ENCODE data around the gene NFKB2. TPM values are rescaled to one million over a fixed set of nuclear protein-coding genes. Genes with fewer than 3 reads are reported as not detected.

The NFKB2 gene
- polyA plus RNA-seq, 1 donor from 2014 or later, result 0.30 TPM

DNA sequence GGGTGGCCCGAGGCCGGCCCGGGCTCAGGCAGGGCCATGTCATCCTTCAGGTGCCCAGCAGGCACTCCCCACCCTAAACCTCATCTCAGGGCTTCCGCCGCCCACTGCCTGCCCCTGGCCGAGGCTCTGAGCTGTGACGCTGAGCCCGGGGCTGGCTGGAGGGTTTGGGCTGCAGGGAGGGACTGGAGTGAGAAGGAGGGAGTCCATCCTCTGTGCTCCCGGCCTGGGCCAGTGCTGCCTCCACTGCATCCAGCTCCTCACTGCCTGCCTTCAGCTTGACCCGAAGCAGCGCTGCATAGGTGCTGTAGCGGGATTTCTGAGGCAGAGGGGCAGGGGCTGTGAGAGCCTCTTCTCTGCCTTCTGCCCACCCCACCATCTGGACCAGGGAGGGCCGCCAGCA lies 7.6 kb downstream of the NFKB2 start:
- Histone ChIP-seq H3K4me2 (ENCODE audit: low read length) (no peak overlapping the region), H3K9me2 (ENCODE audit: insufficient read depth, low read length) (no peaks in the 10 kb centered on the region), H3K4me3 (ENCODE audit: low read length) (no peak overlapping the region), H3K9ac (ENCODE audit: low read length) (no peak overlapping the region), H2AFZ (ENCODE audit: low read depth, low read length) (no peak overlapping the region), H3K27me3 (ENCODE audit: insufficient read depth, low read depth, low read length) (peaks cover 4% of the 10 kb centered on the region), H3F3A (ENCODE audit: insufficient read depth, low read length, poor library complexity, severe bottlenecking) (no peaks in the 10 kb centered on the region), H3K27ac (ENCODE audit: low read length) (no peak overlapping the region), H4K20me1 (ENCODE audit: insufficient read depth) (no peaks in the 10 kb centered on the region), H3K79me2 (replicated peaks; ENCODE audit: insufficient read depth, low read length) (no peaks in the 10 kb centered on the region), H3K9me3 (ENCODE audit: low read length) (no peaks in the 10 kb centered on the region), H3K36me3 (ENCODE audit: insufficient read depth, low read length) (no peaks in the 10 kb centered on the region)
- TF ChIP-seq TAF1 (IDR thresholded peaks at IDR 0.05; ENCODE audit: low read depth) (no peak), RAD21 (conservative IDR thresholded peaks at IDR 0.05) (no peak), SMC3 (conservative IDR thresholded peaks at IDR 0.05; ENCODE audit: poor library complexity) (no peak), POLR2AphosphoS5 (IDR thresholded peaks at IDR 0.05) (no peak)
- TF ChIP-seq, protein P1, sequence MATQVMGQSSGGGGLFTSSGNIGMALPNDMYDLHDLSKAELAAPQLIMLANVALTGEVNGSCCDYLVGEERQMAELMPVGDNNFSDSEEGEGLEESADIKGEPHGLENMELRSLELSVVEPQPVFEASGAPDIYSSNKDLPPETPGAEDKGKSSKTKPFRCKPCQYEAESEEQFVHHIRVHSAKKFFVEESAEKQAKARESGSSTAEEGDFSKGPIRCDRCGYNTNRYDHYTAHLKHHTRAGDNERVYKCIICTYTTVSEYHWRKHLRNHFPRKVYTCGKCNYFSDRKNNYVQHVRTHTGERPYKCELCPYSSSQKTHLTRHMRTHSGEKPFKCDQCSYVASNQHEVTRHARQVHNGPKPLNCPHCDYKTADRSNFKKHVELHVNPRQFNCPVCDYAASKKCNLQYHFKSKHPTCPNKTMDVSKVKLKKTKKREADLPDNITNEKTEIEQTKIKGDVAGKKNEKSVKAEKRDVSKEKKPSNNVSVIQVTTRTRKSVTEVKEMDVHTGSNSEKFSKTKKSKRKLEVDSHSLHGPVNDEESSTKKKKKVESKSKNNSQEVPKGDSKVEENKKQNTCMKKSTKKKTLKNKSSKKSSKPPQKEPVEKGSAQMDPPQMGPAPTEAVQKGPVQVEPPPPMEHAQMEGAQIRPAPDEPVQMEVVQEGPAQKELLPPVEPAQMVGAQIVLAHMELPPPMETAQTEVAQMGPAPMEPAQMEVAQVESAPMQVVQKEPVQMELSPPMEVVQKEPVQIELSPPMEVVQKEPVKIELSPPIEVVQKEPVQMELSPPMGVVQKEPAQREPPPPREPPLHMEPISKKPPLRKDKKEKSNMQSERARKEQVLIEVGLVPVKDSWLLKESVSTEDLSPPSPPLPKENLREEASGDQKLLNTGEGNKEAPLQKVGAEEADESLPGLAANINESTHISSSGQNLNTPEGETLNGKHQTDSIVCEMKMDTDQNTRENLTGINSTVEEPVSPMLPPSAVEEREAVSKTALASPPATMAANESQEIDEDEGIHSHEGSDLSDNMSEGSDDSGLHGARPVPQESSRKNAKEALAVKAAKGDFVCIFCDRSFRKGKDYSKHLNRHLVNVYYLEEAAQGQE (IDR thresholded peaks at IDR 0.05; ENCODE audit: borderline replicate concordance), result no peak

DNA sequence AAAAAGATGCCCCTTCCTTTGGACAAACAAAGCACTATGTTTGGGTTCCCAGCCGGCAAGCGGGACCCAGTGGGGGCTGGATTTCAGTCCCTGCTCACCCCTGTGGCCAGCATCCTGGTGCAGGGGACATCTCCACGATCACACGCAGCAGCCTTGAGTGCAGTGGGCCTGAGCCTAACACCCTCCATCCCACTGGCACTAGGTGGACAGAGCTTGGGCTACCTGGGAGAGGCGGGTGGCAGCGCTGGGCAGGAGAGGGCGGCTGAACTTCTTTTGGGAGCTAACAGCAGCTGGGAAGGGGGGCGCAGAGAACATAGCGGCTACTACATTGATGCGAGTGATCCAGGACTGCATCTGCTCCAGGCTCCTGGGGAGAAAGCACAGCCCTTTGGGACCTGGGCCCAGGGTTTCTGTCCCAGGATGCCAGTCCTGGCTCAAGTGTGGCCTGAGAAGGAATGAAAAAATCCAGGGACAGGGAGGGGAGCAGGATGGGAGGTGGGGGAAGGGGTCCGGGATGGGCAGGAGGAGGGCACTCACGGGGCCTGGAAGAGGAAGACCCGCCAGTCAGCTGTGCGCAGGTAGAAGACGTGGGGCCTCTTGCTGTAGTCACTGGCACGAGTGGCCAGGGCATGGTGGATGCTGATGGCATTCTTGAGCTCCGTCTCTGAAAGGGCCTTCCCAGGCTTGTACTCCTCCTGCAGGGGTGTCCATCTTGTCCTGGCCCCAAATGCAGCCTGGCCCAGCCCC lies 9.0 kb downstream of the NFKB2 start:
- Histone ChIP-seq H3K4me2 (ENCODE audit: low read length) (no peak overlapping the region), H3K9me2 (ENCODE audit: insufficient read depth, low read length) (no peaks in the 10 kb centered on the region), H3F3A (ENCODE audit: insufficient read depth, low read length, poor library complexity, severe bottlenecking) (no peaks in the 10 kb centered on the region), H2AFZ (ENCODE audit: low read depth, low read length) (no peak overlapping the region), H3K9me3 (ENCODE audit: low read length) (no peaks in the 10 kb centered on the region), H3K27me3 (ENCODE audit: insufficient read depth, low read depth, low read length) (peaks cover 7% of the 10 kb centered on the region), H3K27ac (ENCODE audit: low read length) (no peak overlapping the region), H4K20me1 (ENCODE audit: insufficient read depth) (no peaks in the 10 kb centered on the region), H3K4me3 (ENCODE audit: low read length) (no peak overlapping the region), H3K79me2 (replicated peaks; ENCODE audit: insufficient read depth, low read length) (no peaks in the 10 kb centered on the region), H3K36me3 (ENCODE audit: insufficient read depth, low read length) (no peaks in the 10 kb centered on the region), H3K9ac (ENCODE audit: low read length) (no peak overlapping the region)
- TF ChIP-seq, protein P2, sequence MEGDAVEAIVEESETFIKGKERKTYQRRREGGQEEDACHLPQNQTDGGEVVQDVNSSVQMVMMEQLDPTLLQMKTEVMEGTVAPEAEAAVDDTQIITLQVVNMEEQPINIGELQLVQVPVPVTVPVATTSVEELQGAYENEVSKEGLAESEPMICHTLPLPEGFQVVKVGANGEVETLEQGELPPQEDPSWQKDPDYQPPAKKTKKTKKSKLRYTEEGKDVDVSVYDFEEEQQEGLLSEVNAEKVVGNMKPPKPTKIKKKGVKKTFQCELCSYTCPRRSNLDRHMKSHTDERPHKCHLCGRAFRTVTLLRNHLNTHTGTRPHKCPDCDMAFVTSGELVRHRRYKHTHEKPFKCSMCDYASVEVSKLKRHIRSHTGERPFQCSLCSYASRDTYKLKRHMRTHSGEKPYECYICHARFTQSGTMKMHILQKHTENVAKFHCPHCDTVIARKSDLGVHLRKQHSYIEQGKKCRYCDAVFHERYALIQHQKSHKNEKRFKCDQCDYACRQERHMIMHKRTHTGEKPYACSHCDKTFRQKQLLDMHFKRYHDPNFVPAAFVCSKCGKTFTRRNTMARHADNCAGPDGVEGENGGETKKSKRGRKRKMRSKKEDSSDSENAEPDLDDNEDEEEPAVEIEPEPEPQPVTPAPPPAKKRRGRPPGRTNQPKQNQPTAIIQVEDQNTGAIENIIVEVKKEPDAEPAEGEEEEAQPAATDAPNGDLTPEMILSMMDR (IDR thresholded peaks at IDR 0.05; ENCODE audit: poor library complexity, severe bottlenecking), result no peak
- TF ChIP-seq RAD21 (conservative IDR thresholded peaks at IDR 0.05) (no peak), EP300 (conservative IDR thresholded peaks at IDR 0.05; ENCODE audit: poor library complexity, severe bottlenecking) (no peak), TAF1 (IDR thresholded peaks at IDR 0.05; ENCODE audit: low read depth) (no peak)

DNA sequence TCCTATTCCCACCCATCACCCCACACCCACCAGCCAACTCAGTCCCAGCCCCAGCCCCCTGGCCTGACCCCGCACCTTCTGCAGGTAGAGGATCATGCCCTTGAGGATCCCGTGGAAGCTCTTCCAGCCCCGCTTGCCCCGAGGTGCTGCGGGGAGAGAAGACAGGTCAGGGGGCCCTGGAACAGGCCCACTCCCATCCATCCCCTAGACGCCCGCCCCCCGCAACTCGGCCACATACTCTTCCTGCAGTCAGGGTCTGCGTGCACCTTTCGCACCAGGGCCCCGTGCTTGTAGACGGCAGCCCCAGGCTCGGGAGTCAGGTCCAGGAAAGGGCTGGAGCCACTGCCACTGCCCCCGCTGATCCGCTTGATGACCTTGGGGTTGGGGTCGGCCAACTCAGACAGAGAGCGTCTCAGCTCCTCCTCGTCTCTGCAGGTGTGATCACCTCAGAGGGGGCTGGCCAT lies 9.6 kb downstream of the NFKB2 start:
- H3K79me2 ChIP-seq (replicated peaks; ENCODE audit: insufficient read depth, low read length), result no peaks in the 10 kb centered on the region

More for the DNA sequence above, 9.6 kb downstream of the NFKB2 start:
- Histone ChIP-seq H2AFZ (ENCODE audit: low read depth, low read length) (no peak overlapping the region), H3K27me3 (ENCODE audit: insufficient read depth, low read depth, low read length) (peaks cover 7% of the 10 kb centered on the region), H3K4me3 (ENCODE audit: low read length) (no peak overlapping the region), H3K4me2 (ENCODE audit: low read length) (no peak overlapping the region), H3K27ac (ENCODE audit: low read length) (no peak overlapping the region), H4K20me1 (ENCODE audit: insufficient read depth) (no peaks in the 10 kb centered on the region), H3F3A (ENCODE audit: insufficient read depth, low read length, poor library complexity, severe bottlenecking) (no peaks in the 10 kb centered on the region), H3K9me2 (ENCODE audit: insufficient read depth, low read length) (no peaks in the 10 kb centered on the region), H3K9me3 (ENCODE audit: low read length) (no peaks in the 10 kb centered on the region), H3K36me3 (ENCODE audit: insufficient read depth, low read length) (no peaks in the 10 kb centered on the region), H3K9ac (ENCODE audit: low read length) (no peak overlapping the region)
- TF ChIP-seq SMC3 (conservative IDR thresholded peaks at IDR 0.05; ENCODE audit: poor library complexity) (no peak), TAF1 (IDR thresholded peaks at IDR 0.05; ENCODE audit: low read depth) (no peak)
- TF ChIP-seq, protein P1 (IDR thresholded peaks at IDR 0.05; ENCODE audit: borderline replicate concordance), result no peak
